Endothelial cell of umbilical vein (primary cell): ENCODE results near the gene DERL2. TPM values are rescaled to one million over a fixed set of nuclear protein-coding genes. Genes with fewer than 3 reads are reported as not detected.

Experiments used
- BruUV-seq: library from RNA; stranded (reverse); fragments of 400-500 nt; replicated peaks from 2 replicates; lab custom pipeline; 2021; lab: Mats Ljungman, UMichigan
- CTCF ChIA-PET: fragments of 300-600, 350-600 bp; sonication (Branson Sonifier 250); formaldehyde crosslinking; loops from one replicate; lab custom pipeline; 2021; ENCODE audit warnings: antibody characterized with exemption, inconsistent platforms; lab: Charles Lee
- POLR2A ChIA-PET: fragments of 300-600, 350-600 bp; sonication (Branson Sonifier 250); formaldehyde crosslinking; loops from one replicate; lab custom pipeline; 2021; ENCODE audit warnings: antibody characterized with exemption, inconsistent platforms; lab: Charles Lee
- DNase-seq: peaks from one replicate; pipeline ENCODE4 v3.0.0-alpha.2; 2011; ENCODE audit warnings: low read depth, low spot score
- FAIRE-seq: peaks from 2 replicates; lab custom pipeline; 2011; peaks lifted over from hg19 to GRCh38; lab: Jason Lieb, UNC
- H2AFZ ChIP-seq: 2 replicates; pipeline ENCODE4 v1.6.0; 2012; ENCODE audit warnings: low read depth, low read length, control low read depth, inconsistent platforms
- H3K27ac ChIP-seq: 2 replicates; pipeline ENCODE4 v1.5.1; 2011; ENCODE audit warnings: low read depth, mild to moderate bottlenecking, control low read depth, low read length, moderate library complexity; ENCODE audit not compliant: insufficient read depth
- H3K27me3 ChIP-seq, 2 experiments: 2 replicates each; pipeline versions ENCODE4 v1.6.0 to v1.6.1; 2011; ENCODE audit warnings: low read length in 2 of 2, mixed read lengths in 1 of 2; ENCODE audit not compliant: control insufficient read depth in 2 of 2, insufficient read depth in 2 of 2
- H3K36me3 ChIP-seq, 2 experiments: 2 replicates in 1 of 2; 3 replicates in 1 of 2; pipeline ENCODE4 v1.5.1; 2011; ENCODE audit warnings: low read length in 2 of 2, mild to moderate bottlenecking in 1 of 2, moderate library complexity in 1 of 2; ENCODE audit not compliant: control insufficient read depth in 2 of 2, insufficient read depth in 2 of 2; ENCODE audit errors: extremely low read depth in 1 of 2
- H3K4me1 ChIP-seq: 3 replicates; pipeline ENCODE4 v1.5.1; 2011; ENCODE audit warnings: mild to moderate bottlenecking, low read length; ENCODE audit not compliant: control insufficient read depth, insufficient read depth; ENCODE audit errors: extremely low read depth
- H3K4me2 ChIP-seq: 2 replicates; pipeline ENCODE4 v1.6.1; 2011; ENCODE audit warnings: low read length, control low read depth, mixed read lengths; ENCODE audit not compliant: insufficient read depth
- H3K4me3 ChIP-seq, 3 experiments: fragments of 200-600 bp in 1 of 3; sonication (generic), shearing (Covaris generic) in 1 of 3; replicated peaks in 1 of 3; 2 replicates each; pipeline ENCODE4 v1.5.1; 2011 to 2016; ENCODE audit warnings: control low read depth in 3 of 3, low read length in 3 of 3, mild to moderate bottlenecking in 2 of 3, inconsistent platforms in 1 of 3, low read depth in 1 of 3, moderate library complexity in 1 of 3; ENCODE audit not compliant: insufficient read depth in 1 of 3
- H3K79me2 ChIP-seq: 2 replicates; pipeline ENCODE4 v1.6.0; 2012; ENCODE audit warnings: low read length, inconsistent platforms; ENCODE audit not compliant: control insufficient read depth, insufficient read depth
- H3K9ac ChIP-seq: replicated peaks from 2 replicates; pipeline ENCODE3; 2011; ENCODE audit warnings: low read length, control low read depth; ENCODE audit not compliant: insufficient read depth; ENCODE audit errors: extremely low read depth
- H3K9me1 ChIP-seq: replicated peaks from 3 replicates; pipeline ENCODE4 v1.6.0; 2011; ENCODE audit warnings: mild to moderate bottlenecking, low read length; ENCODE audit not compliant: control insufficient read depth, insufficient read depth; ENCODE audit errors: extremely low read depth
- H3K9me3 ChIP-seq: replicated peaks from 2 replicates; pipeline ENCODE4 v1.5.1; 2012; ENCODE audit warnings: low read length, inconsistent platforms; ENCODE audit not compliant: control insufficient read depth, insufficient read depth
- H4K20me1 ChIP-seq: replicated peaks from 2 replicates; pipeline ENCODE3; 2011; ENCODE audit warnings: mild to moderate bottlenecking, low read length; ENCODE audit not compliant: control insufficient read depth, insufficient read depth; ENCODE audit errors: extremely low read depth
- CTCF ChIP-seq, 2 donors: IDR thresholded peaks; 1 replicate in 1 of 2; 2 replicates in 1 of 2; pipeline ENCODE4 v1.5.1; 2011; ENCODE audit warnings: low read length in 2 of 2, mild to moderate bottlenecking in 2 of 2, moderate library complexity in 2 of 2, control low read depth in 1 of 2, inconsistent platforms in 1 of 2, low read depth in 1 of 2; ENCODE audit not compliant: insufficient read depth in 1 of 2; ENCODE audit errors: extremely low read depth in 1 of 2
- EZH2 ChIP-seq: IDR thresholded peaks from 2 replicates; pipeline ENCODE4 v1.6.1; 2012; ENCODE audit warnings: borderline replicate concordance, low read depth, mild to moderate bottlenecking, moderate library complexity, low read length, inconsistent platforms; ENCODE audit not compliant: severe bottlenecking
- FOS ChIP-seq: IDR thresholded peaks from 2 replicates; pipeline ENCODE4 v1.6.1; 2011; ENCODE audit warnings: mild to moderate bottlenecking, low read length, moderate library complexity, borderline replicate concordance; ENCODE audit not compliant: insufficient read depth
- GATA2 ChIP-seq: IDR thresholded peaks from 2 replicates; pipeline ENCODE4 v1.7.0; 2011; ENCODE audit warnings: low read depth, mild to moderate bottlenecking, moderate library complexity, mixed read lengths, low read length; ENCODE audit not compliant: insufficient read length, insufficient read depth
- JUN ChIP-seq: IDR thresholded peaks from 2 replicates; pipeline ENCODE4 v1.6.1; 2011; ENCODE audit warnings: borderline replicate concordance, low read depth; ENCODE audit not compliant: insufficient read length, insufficient read depth
- MAX ChIP-seq: IDR thresholded peaks from 2 replicates; pipeline ENCODE4 v1.6.1; 2011; ENCODE audit not compliant: insufficient read depth, insufficient read length
- MYC ChIP-seq: IDR thresholded peaks from one replicate; pipeline ENCODE4 v1.6.1; 2011; ENCODE audit warnings: mild to moderate bottlenecking, low read depth, low read length
- POLR2A ChIP-seq: IDR thresholded peaks from 2 replicates; pipeline ENCODE4 v1.6.1; 2012; ENCODE audit warnings: low read depth, mild to moderate bottlenecking, control low read depth, low read length
- POLR2AphosphoS5 ChIP-seq: IDR thresholded peaks from 2 replicates; pipeline ENCODE4 v1.6.1; 2012; ENCODE audit warnings: low read depth, mild to moderate bottlenecking, control low read depth, low read length, moderate library complexity; ENCODE audit not compliant: insufficient read depth
- dilution Hi-C: fragments of 300-500 bp; cut with MboI; formaldehyde crosslinking; loops from one replicate; pipeline ENCODE4 v1.15.0; 2019; ENCODE audit warnings: low sequenced_read_pairs; ENCODE audit not compliant: extremely low pct_ligation_motif_present
- intact Hi-C: fragments of 100-400 bp; cut with micrococcal nuclease; formaldehyde crosslinking; loops from one replicate; pipeline ENCODE4 v1.10.0; 2022
- polyA plus RNA-seq, 4 experiments: library from polyadenylated mRNA; depleted of rRNA in 3 of 4; stranded (reverse) in 3 of 4; unstranded in 1 of 4; fragments of >200 nt; gene quantifications; 2 replicates each; pipeline versions ENCODE4 v1.2.1 to v1.2.3, GENCODE V29; 2011 to 2012; ENCODE audit warnings: missing spikeins in 1 of 4
- total RNA-seq: library from RNA; stranded (reverse); gene quantifications from 2 replicates; pipeline ENCODE4 v1.2.3, GENCODE V29; 2021

DERL2 gene
- total and polyA plus RNA-seq, 2 donors (not counting 3 experiments of a cell fraction or from before 2014, with no cell fraction given) = 84.5 to 117 TPM

DNA sequence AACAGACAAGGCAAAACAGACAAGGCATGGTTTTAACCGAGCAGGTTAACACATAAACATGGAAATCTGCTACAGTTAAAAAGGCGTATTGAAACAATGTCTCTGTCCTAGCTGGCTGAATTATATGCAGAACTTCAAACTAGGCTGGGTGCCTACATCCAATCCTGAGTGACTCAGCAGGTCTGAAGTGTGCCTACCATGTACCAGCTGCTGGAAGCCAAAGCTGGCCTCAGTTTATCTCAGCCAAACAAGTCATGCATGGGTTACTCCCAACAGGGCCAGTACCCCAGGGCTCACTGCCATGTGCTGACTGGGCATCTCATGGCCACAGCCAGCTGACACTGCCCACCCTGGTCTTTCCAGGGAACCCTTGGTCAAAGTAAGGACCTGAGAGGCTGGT is 51.0 kb downstream of the DERL2 start:
- intact Hi-C loops (no loop called here), dilution Hi-C loops (no loop called here)
- Histone ChIP-seq H3K79me2 (peaks cover 28% of the 10 kb centered on the region), H2AFZ (no peak overlapping the region), H4K20me1 (no peaks in the 10 kb centered on the region), H3K4me1 (peaks cover 17% of the 10 kb centered on the region), H3K27ac (no peak overlapping the region), H3K9me1 (no peaks in the 10 kb centered on the region), H3K4me3 (no peak overlapping the region), H3K9me3 (no peaks in the 10 kb centered on the region), H3K4me2 (no peak overlapping the region), H3K36me3 (peaks cover 19 to 33% of the 10 kb centered on the region in 2 experiments), H3K9ac (no peak overlapping the region), H3K27me3 (no peaks in the 10 kb centered on the region)
- DNase-seq = no peak
- FAIRE-seq = no peak
- POLR2A ChIA-PET = no interaction called here
- CTCF ChIA-PET = no interaction called here
- no TSS peak for BruUV-seq
- TF ChIP-seq EZH2 (no peak), GATA2 (no peak), FOS (no peak), POLR2A (no peak), MAX (no peak), POLR2AphosphoS5 (no peak), CTCF (IDR thresholded peaks at IDR 0.05; ENCODE audit: extremely low read depth in 1 of 2, insufficient read depth in 1 of 2, low read depth in 1 of 2, low read length in 2 of 2) (no peak), JUN (no peak), MYC (no peak)
